ENCODE data around the gene NAGLU. TPM values are rescaled to one million over a fixed set of nuclear protein-coding genes. Genes with fewer than 3 reads are reported as not detected.

Gene NAGLU
- 91.6 and 99.0 TPM in 2 replicates for total RNA-seq

DNA sequence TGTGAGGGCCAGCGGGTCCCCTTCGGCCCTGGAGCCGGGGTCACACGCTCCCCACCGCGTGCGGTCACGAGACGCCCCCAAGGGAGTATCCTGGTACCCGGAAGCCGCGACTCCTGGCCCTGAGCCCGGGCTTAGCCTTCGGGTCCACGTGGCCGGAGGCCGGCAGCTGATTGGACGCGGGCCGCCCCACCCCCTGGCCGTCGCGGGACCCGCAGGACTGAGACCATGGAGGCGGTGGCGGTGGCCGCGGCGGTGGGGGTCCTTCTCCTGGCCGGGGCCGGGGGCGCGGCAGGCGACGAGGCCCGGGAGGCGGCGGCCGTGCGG, at the start of gene NAGLU:
NAGLU (plus strand) TSS at position 194 of the 324 bp plus-strand sequence; CDS start at position 226, 32 bp downstream.
- no peaks in the 10 kb centered on the region for H3K27me3 ChIP-seq (ENCODE audit: insufficient read depth, low read length)
- H3K27ac ChIP-seq (ENCODE audit: low read depth, low read length), result peak within 1 kb of the TSS; percentile 77
- peaks cover 17% of the 10 kb centered on the region for H3K36me3 ChIP-seq (ENCODE audit: insufficient read depth, low read length)
- H3K79me2 ChIP-seq (ENCODE audit: insufficient read depth, low read length), result peaks cover 25% of the 10 kb centered on the region
- H3K4me1 ChIP-seq (ENCODE audit: insufficient read depth, low read length), result peaks cover 17% of the 10 kb centered on the region
- H2AFZ ChIP-seq (ENCODE audit: low read length), result peak within 1 kb of the TSS; percentile 72
- H3K4me2 ChIP-seq (ENCODE audit: insufficient read depth, low read length), result peak within 1 kb of the TSS; percentile 99
- H3K9me3 ChIP-seq (ENCODE audit: low read depth, low read length), result no peaks in the 10 kb centered on the region
- DNase-seq (ENCODE audit: insufficient read length, low spot score, missing footprints), result peak; percentile 100
- H3K4me3 ChIP-seq (ENCODE audit: insufficient read depth, low read length), result peak within 1 kb of the TSS; percentile 88
- H4K20me1 ChIP-seq (ENCODE audit: insufficient read depth, low read length), result peaks cover 10% of the 10 kb centered on the region
- TF ChIP-seq, protein P1, sequence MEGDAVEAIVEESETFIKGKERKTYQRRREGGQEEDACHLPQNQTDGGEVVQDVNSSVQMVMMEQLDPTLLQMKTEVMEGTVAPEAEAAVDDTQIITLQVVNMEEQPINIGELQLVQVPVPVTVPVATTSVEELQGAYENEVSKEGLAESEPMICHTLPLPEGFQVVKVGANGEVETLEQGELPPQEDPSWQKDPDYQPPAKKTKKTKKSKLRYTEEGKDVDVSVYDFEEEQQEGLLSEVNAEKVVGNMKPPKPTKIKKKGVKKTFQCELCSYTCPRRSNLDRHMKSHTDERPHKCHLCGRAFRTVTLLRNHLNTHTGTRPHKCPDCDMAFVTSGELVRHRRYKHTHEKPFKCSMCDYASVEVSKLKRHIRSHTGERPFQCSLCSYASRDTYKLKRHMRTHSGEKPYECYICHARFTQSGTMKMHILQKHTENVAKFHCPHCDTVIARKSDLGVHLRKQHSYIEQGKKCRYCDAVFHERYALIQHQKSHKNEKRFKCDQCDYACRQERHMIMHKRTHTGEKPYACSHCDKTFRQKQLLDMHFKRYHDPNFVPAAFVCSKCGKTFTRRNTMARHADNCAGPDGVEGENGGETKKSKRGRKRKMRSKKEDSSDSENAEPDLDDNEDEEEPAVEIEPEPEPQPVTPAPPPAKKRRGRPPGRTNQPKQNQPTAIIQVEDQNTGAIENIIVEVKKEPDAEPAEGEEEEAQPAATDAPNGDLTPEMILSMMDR (IDR thresholded peaks at IDR 0.05; ENCODE audit: extremely low read depth, low read depth, low read length), result no peak

DNA sequence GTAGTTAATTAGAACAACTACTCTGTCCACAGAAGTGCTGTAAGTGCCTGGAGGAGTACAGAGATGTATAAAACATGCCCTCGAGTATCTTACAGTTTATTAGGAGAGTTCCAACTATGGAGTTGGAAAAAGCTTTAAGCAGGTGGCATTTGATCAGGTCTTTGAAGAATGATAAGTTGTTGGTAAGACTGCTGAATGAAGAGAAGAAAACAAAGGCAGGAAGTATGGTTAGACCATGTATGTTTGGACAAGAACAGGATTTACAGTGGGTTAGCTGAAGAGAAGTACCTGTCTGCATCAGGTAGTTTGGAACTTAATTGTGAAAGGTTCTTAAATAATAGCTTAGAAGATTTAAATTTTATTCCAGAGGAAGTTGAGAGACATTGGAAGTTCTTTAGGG, 48.0 kb upstream of the NAGLU start:
- TF ChIP-seq, protein P1 (IDR thresholded peaks at IDR 0.05; ENCODE audit: extremely low read depth, low read depth, low read length), result no peak
- Histone ChIP-seq H3K36me3 (ENCODE audit: insufficient read depth, low read length) (peaks cover 59% of the 10 kb centered on the region), H3K79me2 (ENCODE audit: insufficient read depth, low read length) (no peaks in the 10 kb centered on the region), H3K27ac (ENCODE audit: low read depth, low read length) (no peak overlapping the region), H3K27me3 (ENCODE audit: insufficient read depth, low read length) (no peaks in the 10 kb centered on the region), H3K4me3 (ENCODE audit: insufficient read depth, low read length) (no peak overlapping the region), H4K20me1 (ENCODE audit: insufficient read depth, low read length) (no peaks in the 10 kb centered on the region), H3K4me2 (ENCODE audit: insufficient read depth, low read length) (no peak overlapping the region), H3K9me3 (ENCODE audit: low read depth, low read length) (no peaks in the 10 kb centered on the region), H3K4me1 (ENCODE audit: insufficient read depth, low read length) (peaks cover 3% of the 10 kb centered on the region), H2AFZ (ENCODE audit: low read length) (no peak overlapping the region)
- no peak for DNase-seq (ENCODE audit: insufficient read length, low spot score, missing footprints)

DNA sequence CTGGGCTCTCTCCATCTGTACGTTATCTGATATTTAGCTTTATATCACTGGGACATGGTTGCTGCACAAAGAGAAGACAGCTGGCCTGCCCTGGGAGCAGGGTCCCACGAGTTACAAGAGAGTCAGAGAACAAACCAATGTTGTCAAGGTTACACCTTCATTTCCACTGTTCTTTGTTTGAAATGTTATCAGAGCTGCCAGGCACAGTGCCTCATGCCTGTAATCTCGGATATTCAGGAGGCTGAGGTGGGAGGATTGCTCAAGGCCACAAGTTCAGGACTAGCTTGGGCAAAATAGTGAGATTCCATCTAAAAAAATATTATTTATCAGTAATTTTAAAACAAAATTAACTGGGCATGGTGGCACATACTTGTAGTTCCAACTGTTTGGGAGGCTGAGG, 42.7 kb upstream of the NAGLU start:
- H3K4me1 ChIP-seq (ENCODE audit: insufficient read depth, low read length), result peaks cover 7% of the 10 kb centered on the region

DNA sequence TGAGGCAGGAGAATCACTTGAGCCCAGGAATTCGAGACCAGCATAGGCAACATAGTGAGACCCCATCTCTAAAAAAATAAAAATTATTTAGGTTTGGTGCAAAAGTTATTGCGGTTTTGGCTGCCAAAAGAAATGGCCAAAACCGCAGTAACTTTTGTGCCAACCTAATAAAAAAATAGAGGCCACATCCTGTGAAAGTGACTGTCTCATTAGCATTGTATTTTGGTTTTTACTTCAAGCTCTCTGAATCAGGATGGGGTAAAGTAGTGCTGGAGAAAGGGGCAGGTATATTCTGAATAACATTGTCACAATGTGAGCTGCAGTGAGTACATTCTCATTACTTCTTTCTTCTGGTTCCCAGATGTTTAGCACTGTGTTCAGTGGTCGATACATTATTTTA, 41.4 kb upstream of the NAGLU start:
- TF ChIP-seq, protein P1 (IDR thresholded peaks at IDR 0.05; ENCODE audit: extremely low read depth, low read depth, low read length), result no peak
- no peak for DNase-seq (ENCODE audit: insufficient read length, low spot score, missing footprints)
- Histone ChIP-seq H2AFZ (ENCODE audit: low read length) (no peak overlapping the region), H3K4me3 (ENCODE audit: insufficient read depth, low read length) (no peak overlapping the region), H3K9me3 (ENCODE audit: low read depth, low read length) (no peaks in the 10 kb centered on the region), H3K36me3 (ENCODE audit: insufficient read depth, low read length) (peaks cover 65% of the 10 kb centered on the region), H3K27me3 (ENCODE audit: insufficient read depth, low read length) (no peaks in the 10 kb centered on the region), H3K27ac (ENCODE audit: low read depth, low read length) (no peak overlapping the region), H3K79me2 (ENCODE audit: insufficient read depth, low read length) (no peaks in the 10 kb centered on the region), H3K4me2 (ENCODE audit: insufficient read depth, low read length) (no peak overlapping the region), H4K20me1 (ENCODE audit: insufficient read depth, low read length) (no peaks in the 10 kb centered on the region), H3K4me1 (ENCODE audit: insufficient read depth, low read length) (peaks cover 7% of the 10 kb centered on the region)

More for the DNA sequence above, 42.7 kb upstream of the NAGLU start:
- Histone ChIP-seq H3K4me2 (ENCODE audit: insufficient read depth, low read length) (no peak overlapping the region), H3K27me3 (ENCODE audit: insufficient read depth, low read length) (no peaks in the 10 kb centered on the region), H4K20me1 (ENCODE audit: insufficient read depth, low read length) (no peaks in the 10 kb centered on the region), H3K27ac (ENCODE audit: low read depth, low read length) (no peak overlapping the region), H3K79me2 (ENCODE audit: insufficient read depth, low read length) (no peaks in the 10 kb centered on the region), H3K9me3 (ENCODE audit: low read depth, low read length) (no peaks in the 10 kb centered on the region), H3K36me3 (ENCODE audit: insufficient read depth, low read length) (peaks cover 64% of the 10 kb centered on the region), H3K4me3 (ENCODE audit: insufficient read depth, low read length) (no peak overlapping the region), H2AFZ (ENCODE audit: low read length) (no peak overlapping the region)
- TF ChIP-seq, protein P1 (IDR thresholded peaks at IDR 0.05; ENCODE audit: extremely low read depth, low read depth, low read length), result no peak
- DNase-seq (ENCODE audit: insufficient read length, low spot score, missing footprints), result no peak

Measured in osteoblast (primary cell).